CMK (cell line): Measurements from ENCODE around the gene PXDN.

Experiments
- DNase-seq: peaks from one replicate; pipeline ENCODE4 v3.0.0-alpha.2; 2010; ENCODE audit warnings: low read depth

Gene PXDN

DNA sequence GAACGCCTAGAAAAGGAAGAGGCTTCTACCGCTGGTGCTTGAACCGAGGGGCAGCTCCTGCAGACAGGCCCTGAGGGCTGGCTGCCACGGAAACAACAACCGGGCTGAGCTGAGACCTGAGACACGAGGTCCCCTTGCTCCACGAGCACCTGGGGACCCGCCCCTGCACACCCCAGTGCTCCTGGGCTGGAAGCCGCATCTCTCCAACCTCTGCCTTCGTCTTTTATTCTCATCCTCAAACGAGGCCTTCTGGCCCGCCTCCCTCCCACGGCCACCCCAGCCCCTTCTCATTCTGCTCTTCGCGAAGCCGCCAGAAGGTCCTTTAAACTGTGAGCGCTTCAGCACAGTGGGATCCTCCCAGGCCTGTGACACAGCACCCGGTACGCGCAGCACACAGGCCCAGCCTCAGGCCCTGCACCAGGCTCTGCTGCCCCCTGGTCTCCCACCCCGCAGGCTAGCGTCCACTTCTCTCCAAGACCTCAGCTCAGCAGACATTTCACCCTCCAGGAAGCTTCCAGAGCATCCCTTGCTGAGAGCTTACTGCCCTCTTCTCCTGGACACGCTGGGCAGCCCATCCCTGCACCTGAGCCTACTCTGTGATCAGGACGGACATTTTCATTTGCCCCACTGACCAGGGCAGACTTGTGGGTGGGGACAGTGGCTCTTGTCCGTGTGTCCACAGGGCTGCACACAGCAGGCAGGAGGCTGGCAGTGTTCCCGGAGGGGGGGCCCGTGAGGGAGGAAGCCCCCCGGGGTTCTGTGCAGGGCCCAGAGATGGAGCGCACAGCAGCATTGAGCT lies 149.7 kb downstream of the PXDN start:
- no peak for DNase-seq

GRCh38 chr2:1594123-1594372 lies 150.3 kb downstream of the PXDN start:
- no peak for DNase-seq

DNA sequence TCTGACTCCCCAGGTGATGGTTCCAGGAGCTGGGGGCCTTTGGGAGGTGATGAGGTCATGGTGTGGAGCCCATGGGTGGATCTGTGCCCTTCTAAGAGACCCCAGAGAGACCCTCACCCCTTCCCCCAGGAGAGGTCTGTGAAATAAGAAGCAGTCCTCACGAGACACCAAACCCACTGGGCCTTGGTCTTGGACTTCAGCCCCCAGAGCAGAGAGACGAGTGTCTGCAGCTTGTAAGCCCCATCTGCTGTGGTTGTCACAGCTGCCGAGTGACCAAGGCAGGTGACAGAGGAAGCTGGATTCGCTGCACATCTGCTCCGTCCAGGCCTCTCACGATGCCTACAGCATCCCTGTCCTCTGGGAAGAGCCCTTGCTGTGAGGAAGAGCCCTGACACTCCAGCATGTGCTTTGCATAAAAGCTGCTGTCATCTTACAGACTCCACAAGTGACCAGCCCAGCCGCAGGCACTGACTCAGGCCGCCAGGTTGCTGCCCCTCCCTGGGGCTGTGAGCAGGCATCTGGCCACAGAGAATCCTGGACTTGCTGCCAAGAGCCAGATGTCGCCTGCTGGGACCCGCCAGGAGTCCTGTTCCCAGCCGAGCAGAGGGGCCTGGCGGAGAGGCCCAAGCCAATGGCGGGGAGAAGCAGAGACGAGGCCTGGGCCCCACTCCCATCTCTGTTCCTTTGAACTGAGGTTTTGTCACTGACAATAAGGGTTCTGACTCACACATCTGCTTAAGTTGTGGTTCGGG lies 150.8 kb downstream of the PXDN start:
- DNase-seq: no peak

GRCh38 chr2:1591978-1592907 lies 152.1 kb downstream of the PXDN start:
- DNase-seq: no peak

DNA sequence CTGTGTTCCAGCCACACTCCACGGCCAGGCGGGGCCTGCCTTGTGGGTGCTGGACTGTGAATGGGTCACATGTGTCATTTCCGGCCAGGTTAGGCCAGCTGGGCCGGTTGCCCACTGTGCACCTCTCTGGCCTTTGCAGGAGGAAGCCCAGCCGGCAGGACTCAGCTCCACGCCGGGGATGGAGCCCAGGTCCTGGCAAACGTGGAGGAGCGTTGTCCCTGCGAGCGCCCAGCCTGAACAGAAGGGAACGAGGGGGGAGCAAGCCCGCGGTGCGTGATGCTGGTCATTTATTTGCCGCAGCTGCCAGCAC lies 152.9 kb downstream of the PXDN start:
- DNase-seq: no peak

DNA sequence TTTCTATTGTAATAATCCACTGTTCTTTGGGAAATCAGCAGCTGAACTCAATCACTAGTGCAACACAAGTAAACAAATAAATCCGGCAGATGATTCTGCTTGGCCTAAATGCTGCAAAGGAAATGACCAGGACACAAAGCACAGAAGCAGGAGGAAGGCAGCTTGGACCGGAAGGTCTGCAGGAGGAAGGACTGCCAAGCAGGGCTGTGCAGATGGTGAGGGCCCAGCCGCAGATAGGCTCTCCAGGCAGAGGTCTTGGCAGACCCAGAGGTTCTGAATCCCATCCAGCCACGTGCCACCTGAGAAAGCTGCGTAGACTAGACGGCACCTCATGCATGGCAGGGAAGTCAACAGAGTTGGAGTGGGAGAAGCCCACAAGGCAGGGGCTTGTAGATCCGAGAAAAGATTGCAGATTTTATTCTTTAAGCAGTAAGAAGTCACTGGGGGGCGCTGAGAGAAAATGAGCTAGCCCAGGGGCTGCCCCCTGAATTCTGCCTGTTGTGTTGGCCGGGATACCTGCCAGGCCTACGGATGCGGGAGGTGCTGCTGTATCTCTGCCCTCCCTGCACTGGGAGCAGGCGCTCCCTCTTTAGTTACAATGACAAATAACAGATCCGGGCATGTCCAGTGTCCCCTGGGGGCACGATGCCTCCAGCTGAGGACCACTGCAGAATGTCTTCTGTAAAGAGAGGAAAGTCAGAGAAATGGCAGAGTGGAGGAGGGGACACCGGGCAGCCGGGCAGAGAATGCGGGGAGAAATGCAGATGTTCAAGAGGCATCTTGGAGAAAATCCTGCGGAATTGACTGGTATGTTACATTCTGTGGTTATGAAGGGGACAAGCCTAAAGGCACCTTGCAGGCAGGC lies 153.5 kb downstream of the PXDN start:
- no peak for DNase-seq

GRCh38 chr2:1588978-1589621 lies 155.2 kb downstream of the PXDN start:
- no peak for DNase-seq

DNA sequence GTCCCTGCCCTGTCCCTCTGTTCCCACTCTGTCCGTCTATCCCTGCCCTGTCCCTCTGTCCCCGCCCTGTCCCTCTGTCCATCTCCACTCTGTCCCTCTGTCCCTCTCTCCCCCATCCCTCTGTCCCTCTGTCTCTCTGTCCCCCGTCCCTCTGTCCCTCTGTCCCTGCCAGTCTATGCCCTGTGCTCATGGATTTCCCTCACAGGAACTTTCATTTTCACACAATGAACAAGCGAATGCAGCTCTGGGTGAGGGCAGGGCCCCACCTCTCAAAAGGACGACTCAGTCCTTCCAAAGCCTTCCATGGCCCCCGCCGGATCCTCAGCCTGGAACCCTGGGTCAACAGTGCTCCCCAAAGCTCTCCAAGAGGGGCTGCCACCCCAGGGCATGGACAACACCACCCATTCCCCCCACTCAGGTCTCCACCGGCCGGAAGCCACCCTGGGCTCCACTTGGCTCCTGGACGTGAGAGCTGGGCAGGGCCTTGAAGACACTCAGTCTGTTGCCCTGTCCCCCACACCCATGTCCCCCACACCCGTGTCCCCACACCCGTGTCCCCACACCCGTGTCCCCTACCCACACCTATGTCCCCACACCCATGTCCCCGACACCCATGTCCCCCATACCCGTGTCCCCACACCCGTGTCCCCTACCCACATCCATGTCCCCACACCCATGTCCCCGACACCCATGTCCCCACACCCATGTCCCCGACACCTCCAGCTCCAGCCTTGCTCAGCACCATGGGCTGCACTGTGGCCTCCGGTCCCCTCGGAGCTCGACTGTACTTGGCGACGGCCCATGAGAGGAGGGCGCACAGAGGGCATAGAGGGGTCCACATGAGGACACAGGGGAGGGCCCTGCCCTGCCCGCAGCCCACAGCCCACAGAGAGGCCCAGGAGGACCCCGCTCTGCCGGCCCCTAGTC lies 156.0 kb downstream of the PXDN start:
- DNase-seq: no peak

DNA sequence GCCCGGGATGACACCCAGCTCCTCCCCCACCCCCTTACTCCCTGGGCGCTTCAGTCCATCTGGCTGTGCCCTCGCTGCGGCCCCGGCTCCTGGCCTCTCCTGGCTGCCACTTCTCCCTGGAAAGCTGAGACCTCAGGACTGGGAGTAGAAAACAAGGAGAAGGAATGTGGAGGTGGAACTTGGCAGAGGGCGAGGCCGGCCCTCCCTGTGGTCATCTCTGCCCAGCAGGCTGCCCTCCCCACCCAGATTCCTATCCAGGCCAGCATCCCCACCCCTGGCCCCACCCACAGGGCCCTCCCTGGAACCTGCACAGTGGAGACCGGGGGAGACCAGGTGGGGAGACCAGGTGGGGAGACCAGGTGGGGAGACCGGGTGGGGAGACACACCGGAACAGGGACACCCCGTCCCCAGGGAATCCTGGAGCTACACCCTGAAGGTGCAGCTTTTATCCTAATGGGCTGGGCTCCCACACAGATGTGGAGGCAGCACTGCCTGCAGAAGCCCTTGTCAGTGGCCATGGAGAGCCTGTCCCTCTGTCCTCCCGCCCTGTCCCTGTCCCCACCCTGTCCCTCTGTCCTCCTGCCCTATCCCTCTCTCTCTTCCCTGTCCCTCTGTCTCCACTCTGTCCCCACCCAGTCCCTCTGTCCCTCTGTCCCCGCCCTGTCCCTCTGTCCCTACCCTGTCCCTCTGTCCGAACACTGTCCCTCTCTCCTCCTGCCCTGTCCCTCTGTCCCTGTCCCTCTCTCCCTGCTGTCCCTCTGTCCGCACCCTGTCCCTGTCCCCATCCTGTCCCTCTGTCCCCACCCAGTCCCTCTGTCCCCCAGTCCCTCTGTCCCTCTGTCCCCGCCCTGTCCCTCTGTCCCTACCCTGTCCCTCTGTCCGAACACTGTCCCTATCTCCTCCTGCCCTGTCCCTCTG lies 157.1 kb downstream of the PXDN start:
- no peak for DNase-seq

DNA sequence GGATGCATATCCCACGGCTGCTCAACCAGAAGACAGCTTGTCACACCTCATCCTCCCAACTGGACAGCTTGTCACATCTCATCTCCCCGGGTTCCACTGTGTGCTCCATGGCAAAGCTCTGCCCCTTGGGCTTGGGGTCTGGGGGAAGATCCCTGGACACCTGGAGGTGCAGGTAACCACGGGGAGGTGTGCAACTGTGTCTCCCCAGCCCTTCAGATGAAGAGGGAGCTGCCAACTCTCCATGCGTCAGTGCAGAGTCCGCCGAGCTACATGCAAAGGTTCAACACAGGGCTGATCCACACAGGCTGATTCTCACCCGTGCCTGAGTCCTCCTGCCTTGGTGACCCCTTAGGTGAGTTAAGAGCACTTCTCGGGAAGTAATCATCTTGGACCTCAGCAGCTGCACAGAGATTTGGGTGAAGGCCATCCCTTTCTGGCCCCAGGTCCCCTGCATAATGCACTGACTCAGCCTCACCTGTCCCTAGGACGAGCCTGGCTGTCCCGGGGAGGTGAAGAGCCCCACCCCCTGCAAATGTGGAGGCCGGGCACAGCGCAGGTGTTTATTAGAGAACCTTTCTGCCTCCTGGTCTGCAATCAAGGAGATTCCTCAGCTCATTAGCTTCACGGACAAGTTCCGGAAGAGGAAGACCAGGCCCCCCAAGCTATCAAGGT lies 157.9 kb downstream of the PXDN start:
- DNase-seq: no peak

- no peak for DNase-seq
These were observed 158.7 kb downstream of the PXDN start for GRCh38 chr2:1585635-1586034.

GRCh38 chr2:1584691-1585485 lies 159.4 kb downstream of the PXDN start:
- no peak for DNase-seq

DNA sequence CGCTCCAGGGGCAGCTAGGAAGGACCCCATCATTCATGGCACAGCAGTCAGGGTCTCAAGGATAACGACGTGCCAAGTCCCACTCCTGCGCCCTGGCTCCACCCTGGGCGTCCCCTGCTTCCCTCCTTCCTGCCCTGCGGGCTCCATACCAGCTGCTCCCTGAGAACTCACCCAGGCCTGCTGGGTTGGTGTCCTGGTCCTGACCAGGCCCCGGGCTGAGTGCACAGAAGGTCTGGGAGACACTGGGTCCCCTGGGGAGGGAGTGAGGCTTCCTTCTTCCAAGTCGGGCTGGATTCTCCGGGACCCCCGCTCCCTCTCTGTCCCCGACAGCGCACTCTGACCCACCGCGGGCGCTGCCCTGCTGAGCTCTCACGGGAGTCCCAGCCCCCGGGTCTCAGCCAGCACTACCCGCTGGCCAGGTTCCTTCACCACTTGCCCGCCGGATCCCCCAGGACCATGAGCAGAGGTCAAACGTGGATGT lies 160.2 kb downstream of the PXDN start:
- DNase-seq: no peak

GRCh38 chr2:1582891-1583341 lies 161.4 kb downstream of the PXDN start:
- DNase-seq: no peak

DNA sequence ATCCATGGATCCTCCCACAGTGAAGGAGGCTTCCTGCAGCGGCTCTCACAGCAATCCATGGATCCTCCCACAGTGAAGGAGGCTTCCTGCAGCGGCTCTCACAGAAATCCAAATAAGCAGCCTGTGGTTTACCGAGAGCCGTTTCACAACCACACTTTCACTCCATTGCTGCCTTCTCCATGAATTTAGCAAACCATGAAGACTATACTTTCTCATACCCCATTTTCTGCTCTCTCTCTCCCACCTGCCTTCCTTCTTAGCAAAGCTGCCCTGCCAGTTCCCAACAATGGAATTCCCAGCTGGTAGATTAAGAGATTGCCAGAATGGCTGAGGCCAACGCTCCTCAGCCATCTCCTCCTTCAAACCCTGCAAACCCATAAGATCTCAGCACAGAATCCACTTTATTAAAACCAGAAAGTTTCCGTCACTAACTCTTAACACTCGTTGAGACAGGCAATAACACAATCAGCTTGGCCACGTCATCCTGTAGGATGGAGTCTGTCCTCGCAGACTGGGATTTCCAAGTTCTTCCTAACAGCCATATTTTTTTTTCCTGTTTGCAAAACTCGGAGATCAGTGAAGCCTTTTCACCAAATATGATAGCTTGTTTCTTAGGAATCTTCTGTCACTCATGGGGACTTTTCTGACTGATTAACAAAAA lies 162.2 kb downstream of the PXDN start:
- DNase-seq: no peak
